GM12892 (cell line): Measurements from ENCODE around the gene GLIS1.

Experiments
- POLR2A ChIP-seq: IDR thresholded peaks from 2 replicates; pipeline ENCODE4 v1.6.1; 2011; ENCODE audit warnings: low read depth, low read length, control low read depth
- POLR2AphosphoS5 ChIP-seq: IDR thresholded peaks from 2 replicates; pipeline ENCODE4 v1.6.1; 2011; ENCODE audit warnings: low read depth, low read length, control low read depth
- TAF1 ChIP-seq: IDR thresholded peaks from 2 replicates; pipeline ENCODE4 v1.6.1; 2011; ENCODE audit warnings: low read depth, mild to moderate bottlenecking, control low read depth, low read length, borderline replicate concordance

DNA sequence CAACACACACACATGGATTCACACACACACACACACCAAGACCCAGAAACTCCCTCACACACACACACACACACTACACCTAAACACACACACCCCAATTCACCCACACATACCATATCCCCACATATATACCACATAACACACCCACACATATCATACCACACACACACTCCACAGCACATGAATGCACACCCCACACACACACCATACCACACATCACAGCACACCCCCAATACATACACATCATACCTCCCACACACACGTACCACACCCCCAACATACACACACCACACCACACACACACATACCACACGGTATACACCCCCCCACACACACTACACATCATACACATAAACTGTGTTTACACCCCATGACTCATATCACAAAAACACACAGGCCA lies 199.7 kb downstream of the GLIS1 start:
- no peak for TF ChIP-seq POLR2AphosphoS5
- TF ChIP-seq POLR2A, result no peak
- no peak for TF ChIP-seq TAF1
